ENCODE data around the gene UXT.

DNA sequence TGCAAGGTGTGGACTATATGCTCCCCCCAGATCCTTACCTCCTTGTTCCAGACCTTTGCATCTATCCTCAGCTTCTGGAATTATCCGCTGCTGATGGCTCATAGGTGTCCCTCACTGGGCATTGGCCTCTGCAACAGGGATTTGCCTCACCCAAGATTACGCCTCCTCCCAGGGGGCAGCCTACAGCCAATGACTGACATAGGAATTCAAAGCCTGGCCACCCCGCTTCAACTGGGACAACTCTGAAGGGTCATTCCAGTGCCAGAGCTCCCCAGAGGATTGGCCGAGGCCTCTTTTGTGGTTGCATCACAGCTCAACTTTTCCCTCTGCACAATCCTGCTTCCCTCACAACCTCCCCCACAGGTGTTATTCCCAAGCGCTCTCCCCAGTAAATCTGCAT, 44.4 kb downstream of the UXT start:
- TF ChIP-seq, protein P1, sequence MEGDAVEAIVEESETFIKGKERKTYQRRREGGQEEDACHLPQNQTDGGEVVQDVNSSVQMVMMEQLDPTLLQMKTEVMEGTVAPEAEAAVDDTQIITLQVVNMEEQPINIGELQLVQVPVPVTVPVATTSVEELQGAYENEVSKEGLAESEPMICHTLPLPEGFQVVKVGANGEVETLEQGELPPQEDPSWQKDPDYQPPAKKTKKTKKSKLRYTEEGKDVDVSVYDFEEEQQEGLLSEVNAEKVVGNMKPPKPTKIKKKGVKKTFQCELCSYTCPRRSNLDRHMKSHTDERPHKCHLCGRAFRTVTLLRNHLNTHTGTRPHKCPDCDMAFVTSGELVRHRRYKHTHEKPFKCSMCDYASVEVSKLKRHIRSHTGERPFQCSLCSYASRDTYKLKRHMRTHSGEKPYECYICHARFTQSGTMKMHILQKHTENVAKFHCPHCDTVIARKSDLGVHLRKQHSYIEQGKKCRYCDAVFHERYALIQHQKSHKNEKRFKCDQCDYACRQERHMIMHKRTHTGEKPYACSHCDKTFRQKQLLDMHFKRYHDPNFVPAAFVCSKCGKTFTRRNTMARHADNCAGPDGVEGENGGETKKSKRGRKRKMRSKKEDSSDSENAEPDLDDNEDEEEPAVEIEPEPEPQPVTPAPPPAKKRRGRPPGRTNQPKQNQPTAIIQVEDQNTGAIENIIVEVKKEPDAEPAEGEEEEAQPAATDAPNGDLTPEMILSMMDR (IDR thresholded peaks at IDR 0.05; ENCODE audit: low read depth, low read length, missing input control), result no peak
- no peak for TF ChIP-seq HNF4A (conservative IDR thresholded peaks at IDR 0.05)
- TF ChIP-seq RAD21 (IDR thresholded peaks at IDR 0.05), result no peak
- TF ChIP-seq REST (IDR thresholded peaks at IDR 0.05), result no peak
- no peak for TF ChIP-seq YY1 (IDR thresholded peaks at IDR 0.05)
- no peak for TF ChIP-seq SP1 (IDR thresholded peaks at IDR 0.05)
- TF ChIP-seq GABPA (IDR thresholded peaks at IDR 0.05 in 1 of 2, conservative IDR thresholded peaks at IDR 0.05 in 1 of 2), result no peak
- TF ChIP-seq TAF1 (conservative IDR thresholded peaks at IDR 0.05), result no peak
- no peak for TF ChIP-seq ATF3 (IDR thresholded peaks at IDR 0.05)
- no peak for TF ChIP-seq FOXA1 (IDR thresholded peaks at IDR 0.05)

All from liver (tissue), 3 donors.